ENCODE measurements around the gene VRK3. TPM values are rescaled to one million over a fixed set of nuclear protein-coding genes. Genes with fewer than 3 reads are reported as not detected.

The VRK3 gene
- total RNA-seq, 2 experiments from 2014 or later, result 65.1 to 65.4 TPM

DNA sequence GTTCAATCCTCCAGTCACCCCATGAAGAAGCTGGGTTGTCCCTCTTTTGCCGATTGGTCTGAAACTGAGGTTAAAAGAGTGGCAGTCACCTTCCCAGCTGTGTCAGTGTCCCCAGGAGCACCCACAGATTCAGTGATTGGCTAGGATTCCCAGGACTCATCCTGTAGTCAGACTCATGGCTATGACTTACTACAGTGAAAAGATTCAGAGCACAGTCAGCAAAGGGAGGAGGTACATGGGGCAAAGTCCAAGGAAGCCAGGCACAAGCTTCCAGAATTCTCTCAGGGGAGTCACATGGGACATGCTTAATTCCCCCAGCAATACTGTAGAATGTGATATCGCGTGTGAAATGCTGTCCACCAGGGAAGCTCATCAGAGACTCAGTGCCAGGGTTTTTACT is 14.8 kb upstream of the VRK3 start:
- no peaks in the 10 kb centered on the region for H3K4me1 Mint-ChIP-seq (ENCODE audit: low read depth)
- ATAC-seq (ENCODE audit: poor library complexity) (no peak), DNase-seq (no peak)
- H3K36me3 ChIP-seq (ENCODE audit: insufficient read depth, low read length), result peaks cover 78% of the 10 kb centered on the region
- POLR2A ChIA-PET, result no interaction called here
- H3K4me1 ChIP-seq (ENCODE audit: insufficient read depth, low read length), result no peaks in the 10 kb centered on the region
- no peaks in the 10 kb centered on the region for H3K27me3 Mint-ChIP-seq
- no peak overlapping the region for H3K27ac ChIP-seq (ENCODE audit: low read depth in 1 of 2, low read length in 2 of 2)
- intact Hi-C loops (cut with DNase I, micrococcal nuclease), result no loop called here
- peaks cover 77% of the 10 kb centered on the region for H3K36me3 Mint-ChIP-seq (ENCODE audit: low read depth)
- H3K9me3 Mint-ChIP-seq, result peaks cover 8% of the 10 kb centered on the region
- peaks cover 0 to 11% of the 10 kb centered on the region in 2 experiments for H3K9me3 ChIP-seq (ENCODE audit: control insufficient read depth in 1 of 2, insufficient read depth in 1 of 2, low read length in 2 of 2)
- no peak overlapping the region for H3K4me3 Mint-ChIP-seq
- no peak overlapping the region for H3K27ac Mint-ChIP-seq
- H3K4me3 ChIP-seq (ENCODE audit: low read length), result no peak overlapping the region
- no peak for TF ChIP-seq CTCF (IDR thresholded peaks at IDR 0.05)
- CTCF ChIA-PET, result no interaction called here
- no peaks in the 10 kb centered on the region for H3K27me3 ChIP-seq (ENCODE audit: control insufficient read depth in 1 of 2, insufficient read depth in 2 of 2, low read length in 2 of 2)

- Histone ChIP-seq H3K27me3 (ENCODE audit: control insufficient read depth in 1 of 2, insufficient read depth in 2 of 2, low read length in 2 of 2) (no peaks in the 10 kb centered on the region), H3K4me3 (ENCODE audit: low read length) (no peak overlapping the region), H3K36me3 (ENCODE audit: insufficient read depth, low read length) (peaks cover 76% of the 10 kb centered on the region), H3K4me1 (ENCODE audit: insufficient read depth, low read length) (no peaks in the 10 kb centered on the region), H3K27ac (ENCODE audit: low read depth in 1 of 2, low read length in 2 of 2) (no peak overlapping the region), H3K9me3 (ENCODE audit: control insufficient read depth in 1 of 2, insufficient read depth in 1 of 2, low read length in 2 of 2) (no peaks in the 10 kb centered on the region)
- intact Hi-C loops (cut with DNase I, micrococcal nuclease), result no loop called here
- H3K9me3 Mint-ChIP-seq, result no peaks in the 10 kb centered on the region
- peaks cover 6% of the 10 kb centered on the region for H3K4me1 Mint-ChIP-seq (ENCODE audit: low read depth)
- H3K27me3 Mint-ChIP-seq, result no peaks in the 10 kb centered on the region
- no peak overlapping the region for H3K27ac Mint-ChIP-seq
- ChIA-PET POLR2A (no interaction called here), CTCF (no interaction called here)
- H3K36me3 Mint-ChIP-seq (ENCODE audit: low read depth), result peaks cover 79% of the 10 kb centered on the region
- H3K4me3 Mint-ChIP-seq, result no peak overlapping the region
- ATAC-seq (ENCODE audit: poor library complexity) (no peak), DNase-seq (no peak)
- TF ChIP-seq CTCF (IDR thresholded peaks at IDR 0.05), result no peak
Observed at GRCh38 chr19:50036908-50037307, 11.7 kb upstream of the VRK3 start.

- Histone ChIP-seq H3K27ac (ENCODE audit: low read depth in 1 of 2, low read length in 2 of 2) (no peak overlapping the region), H3K27me3 (ENCODE audit: control insufficient read depth in 1 of 2, insufficient read depth in 2 of 2, low read length in 2 of 2) (no peaks in the 10 kb centered on the region), H3K4me3 (ENCODE audit: low read length) (no peak overlapping the region), H3K36me3 (ENCODE audit: insufficient read depth, low read length) (peaks cover 44% of the 10 kb centered on the region), H3K4me1 (ENCODE audit: insufficient read depth, low read length) (peaks cover 17% of the 10 kb centered on the region), H3K9me3 (ENCODE audit: control insufficient read depth in 1 of 2, insufficient read depth in 1 of 2, low read length in 2 of 2) (no peaks in the 10 kb centered on the region)
- no peak overlapping the region for H3K27ac Mint-ChIP-seq
- peaks cover 63% of the 10 kb centered on the region for H3K36me3 Mint-ChIP-seq (ENCODE audit: low read depth)
- no peak for TF ChIP-seq CTCF (IDR thresholded peaks at IDR 0.05)
- no peak for ATAC-seq (ENCODE audit: poor library complexity)
- H3K27me3 Mint-ChIP-seq, result no peaks in the 10 kb centered on the region
- no peak for DNase-seq
- peaks cover 24% of the 10 kb centered on the region for H3K4me1 Mint-ChIP-seq (ENCODE audit: low read depth)
- H3K4me3 Mint-ChIP-seq, result no peak overlapping the region
- no peaks in the 10 kb centered on the region for H3K9me3 Mint-ChIP-seq
- CTCF ChIA-PET, result no interaction called here
- POLR2A ChIA-PET, result no interaction called here
- intact Hi-C loops (cut with DNase I, micrococcal nuclease), result no loop called here
Observed at GRCh38 chr19:50030937-50031336, 5.8 kb upstream of the VRK3 start.

Data from CD4-positive, alpha-beta T cell (primary cell).